ENCODE data around the gene BTG1. TPM values are rescaled to one million over a fixed set of nuclear protein-coding genes. Genes with fewer than 3 reads are reported as not detected.
A peak's percentile ranks its signal among the peaks of the same experiment; 100 is the strongest.

BTG1 gene
- total and polyA plus RNA-seq, 9 of the 15 experiments (the other 6 are each of a cell fraction or from before 2014, with no cell fraction given): 3.7 to 28.6 (median 7.4) TPM

GRCh38 chr12:92176646-92177045 is 31.0 kb upstream of the BTG1 start:
- Histone ChIP-seq H3K9ac (ENCODE audit: insufficient read depth in 1 of 2, low read depth in 2 of 2, low read length in 2 of 2) (no peak overlapping the region), H3K79me2 (ENCODE audit: control insufficient read depth, insufficient read depth, low read length) (no peaks in the 10 kb centered on the region), H3K4me1 (replicated peaks in 1 of 2; ENCODE audit: control insufficient read depth in 2 of 2, insufficient read depth in 2 of 2, low read length in 2 of 2) (no peaks in the 10 kb centered on the region), H3K4me3 (no peak overlapping the region), H3K36me3 (ENCODE audit: control insufficient read depth, insufficient read depth, low read length) (no peaks in the 10 kb centered on the region), H3K27ac (ENCODE audit: extremely low read depth, low read depth, low read length) (no peak overlapping the region), H3K9me1 (ENCODE audit: control insufficient read depth, insufficient read depth, low read length) (no peaks in the 10 kb centered on the region), H4K20me1 (replicated peaks; ENCODE audit: control insufficient read depth, insufficient read depth, low read length) (no peaks in the 10 kb centered on the region), H3K27me3 (ENCODE audit: control insufficient read depth in 2 of 2, insufficient read depth in 2 of 2, low read length in 2 of 2) (no peaks in the 10 kb centered on the region), H3K9me3 (replicated peaks; ENCODE audit: control insufficient read depth, insufficient read depth, low read depth, low read length) (no peaks in the 10 kb centered on the region; the same call in 1 of the 2 replicates), H3K4me2 (ENCODE audit: insufficient read depth, low read length) (no peak overlapping the region), H2AFZ (ENCODE audit: low read depth, low read length) (peak overlapping the region; percentile 42)
- WGBS (ENCODE audit: insufficient coverage, low coverage, missing lambda C conversion rate): 78% methylated on average over 9 of the region's 10 CpGs
- no peak for FAIRE-seq
- ChIA-PET POLR2A (interaction anchor here (1.5 kb wide), 1 partner anchor 31 kb away, joined by 5 read pairs; the partner anchor contains the start of gene BTG1), CTCF (ENCODE audit: low intra/inter-chr PET ratio) (interaction anchor here (0.6 kb wide), 1 partner anchor 755 kb away, joined by 3 read pairs; no protein-coding TSS in a partner anchor)
- BruUV-seq (replicated peaks): no TSS peak
- no peak for TF ChIP-seq ZHX1 (conservative IDR thresholded peaks at IDR 0.05; ENCODE audit: low read length)
- no peak for TF ChIP-seq ZZZ3 (IDR thresholded peaks at IDR 0.05)
- TF ChIP-seq YY1 (IDR thresholded peaks at IDR 0.05; ENCODE audit: borderline replicate concordance in 1 of 3, control insufficient read depth in 1 of 3, extremely low read depth in 1 of 3, insufficient read depth in 3 of 3, insufficient read length in 1 of 3, insufficient replicate concordance in 2 of 3, low read depth in 1 of 3, low read length in 2 of 3): no peak
- TF ChIP-seq ELK1 (CRISPR knock-in tag; IDR thresholded peaks at IDR 0.05): no peak
- no peak for TF ChIP-seq TRIM25 (IDR thresholded peaks at IDR 0.05; ENCODE audit: borderline replicate concordance)
- TF ChIP-seq TCF15 (CRISPR knock-in tag; IDR thresholded peaks at IDR 0.05): no peak
- no peak for TF ChIP-seq ZNF263 (CRISPR knock-in tag; IDR thresholded peaks at IDR 0.05; ENCODE audit: borderline replicate concordance)
- no peak for TF ChIP-seq HCFC1 (IDR thresholded peaks at IDR 0.05; ENCODE audit: low read depth, low read length)
- no peak for TF ChIP-seq RUNX1 (IDR thresholded peaks at IDR 0.05; ENCODE audit: low read depth)
- no peak for TF ChIP-seq CBX1 (IDR thresholded peaks at IDR 0.05; ENCODE audit: low read depth)
- no peak for TF ChIP-seq ILF3 (IDR thresholded peaks at IDR 0.05; ENCODE audit: borderline replicate concordance)
- no peak for TF ChIP-seq C11orf30 (IDR thresholded peaks at IDR 0.05; ENCODE audit: low read depth)
- no peak for TF ChIP-seq NFIX (CRISPR knock-in tag; IDR thresholded peaks at IDR 0.05; ENCODE audit: low read depth)
- no peak for TF ChIP-seq PHF8 (IDR thresholded peaks at IDR 0.05; ENCODE audit: borderline replicate concordance, low read length)
- no peak for TF ChIP-seq ZNF354B (CRISPR knock-in tag; IDR thresholded peaks at IDR 0.05)
- in situ Hi-C loops (cut with MboI): no loop called here
- ATAC-seq: no peak; the same call in 2 of the 3 replicates
- DNase-seq (ENCODE audit: extremely low read depth in 1 of 4, low spot score in 3 of 4): no peak
- intact Hi-C loops (cut with micrococcal nuclease): no loop called here

All from K562 (cell line).